Measurements from ENCODE around the gene FHAD1. TPM values are rescaled to one million over a fixed set of nuclear protein-coding genes. Genes with fewer than 3 reads are reported as not detected.

The FHAD1 gene
- total and polyA plus RNA-seq, 9 of the 15 experiments (the other 6 are each of a cell fraction or from before 2014, with no cell fraction given) = 0.32 to 2.1 (median 1.5) TPM; not detected in 1

GRCh38 chr1:15409388-15410222 is 162.6 kb downstream of the FHAD1 start, which contains the start of gene EFHD2 (continued):
- TF ChIP-seq MNT (conservative IDR thresholded peaks at IDR 0.05) = peak; percentile 46 to 71; a peak in 3 of 4 replicates
- peak; percentile 49; the same call in 1 of the 2 replicates for TF ChIP-seq MXI1 (IDR thresholded peaks at IDR 0.05; ENCODE audit: low read depth, low read length)
- TF ChIP-seq ZBTB1 (CRISPR knock-in tag; IDR thresholded peaks at IDR 0.05; ENCODE audit: borderline replicate concordance, low read depth) = no peak
- peak; percentile 56 for TF ChIP-seq ETS2 (tag; IDR thresholded peaks at IDR 0.05; ENCODE audit: borderline replicate concordance, poor library complexity, severe bottlenecking)
- no peak for TF ChIP-seq NCOR1 (IDR thresholded peaks at IDR 0.05)
- TF ChIP-seq FOXJ3 (CRISPR knock-in tag; IDR thresholded peaks at IDR 0.05) = peak; percentile 75; the same call in 1 of the 2 replicates
- peak in 1 of 2 experiments; percentile 71; a peak in 2 of 4 replicates for TF ChIP-seq TEAD1 (CRISPR knock-in tag; IDR thresholded peaks at IDR 0.05)
- no peak for TF ChIP-seq SAFB2 (IDR thresholded peaks at IDR 0.05; ENCODE audit: borderline replicate concordance, low read depth, low read length, severe bottlenecking)
- TF ChIP-seq CXXC5 (CRISPR knock-in tag; IDR thresholded peaks at IDR 0.05) = peak; percentile 76
- TF ChIP-seq CCNT2 (IDR thresholded peaks at IDR 0.05; ENCODE audit: borderline replicate concordance, extremely low read depth, insufficient read length, low read depth, low read length) = peak; percentile 80
- no peak for TF ChIP-seq ZNF639 (CRISPR knock-in tag; conservative IDR thresholded peaks at IDR 0.05 in 1 of 2, IDR thresholded peaks at IDR 0.05 in 1 of 2)
- TF ChIP-seq ZNF311 (CRISPR knock-in tag; IDR thresholded peaks at IDR 0.05) = no peak
- no peak for TF ChIP-seq ZNF395 (CRISPR knock-in tag; IDR thresholded peaks at IDR 0.05)
- TF ChIP-seq HMG20A (CRISPR knock-in tag; conservative IDR thresholded peaks at IDR 0.05) = no peak
- peak; percentile 19; the same call in 1 of the 2 replicates for TF ChIP-seq TFAP4 (CRISPR knock-in tag; IDR thresholded peaks at IDR 0.05; ENCODE audit: borderline replicate concordance)
- no peak for TF ChIP-seq ZNF507 (tag; conservative IDR thresholded peaks at IDR 0.05)
- no peak for TF ChIP-seq MYNN (IDR thresholded peaks at IDR 0.05)
- no peak for TF ChIP-seq MYNN (CRISPR knock-in tag; IDR thresholded peaks at IDR 0.05)
- TF ChIP-seq L3MBTL2 (IDR thresholded peaks at IDR 0.05) = peak; percentile 58
- no peak for TF ChIP-seq RBM14 (IDR thresholded peaks at IDR 0.05; ENCODE audit: borderline replicate concordance, insufficient read depth, low read depth, low read length)
- TF ChIP-seq RFX5 (IDR thresholded peaks at IDR 0.05; ENCODE audit: low read depth, low read length) = no peak
- TF ChIP-seq ZNF316 (IDR thresholded peaks at IDR 0.05) = no peak

All from K562 (cell line).